Stimulated activated naive CD8-positive, alpha-beta T cell treated with anti-CD3 and anti-CD28 coated beads, Interleukin-15, amount 100 ng/mL, for 72 hours (primary cell): ENCODE data around the gene TLK2.
"Not testable (repeated sequence)": the region's sequence is repeated elsewhere in the genome, so short reads cannot be mapped to it uniquely, and the experiment has no call there.

Experiments used
- ATAC-seq: fragments of 150-1000 bp; cut with Tn5 transposase; 2 replicates; pipeline ENCODE4 v1.10.0; 2021; ENCODE audit warnings: mild to moderate bottlenecking, moderate library complexity
- DNase-seq, 2 donors: peaks; one replicate each; pipeline ENCODE4 v3.0.0; 2021 to 2022
- H3K27ac Mint-ChIP-seq, 2 donors: one replicate each; pipeline ENCODE4 v1.8.0; 2022; ENCODE audit warnings: mild to moderate bottlenecking in 2 of 2, mixed read lengths in 2 of 2, moderate library complexity in 2 of 2
- H3K27me3 Mint-ChIP-seq: one replicate; pipeline ENCODE4 v1.8.0; 2022; ENCODE audit warnings: mixed read lengths
- H3K4me1 Mint-ChIP-seq: one replicate; pipeline ENCODE4 v1.8.0; 2022; ENCODE audit warnings: mild to moderate bottlenecking, mixed read lengths
- H3K4me3 Mint-ChIP-seq, 2 donors: one replicate each; pipeline ENCODE4 v1.8.0; 2022; ENCODE audit warnings: mild to moderate bottlenecking in 2 of 2, mixed read lengths in 2 of 2, moderate library complexity in 1 of 2
- H3K9me3 Mint-ChIP-seq, 2 donors: one replicate each; pipeline ENCODE4 v1.8.0; 2022; ENCODE audit warnings: mixed read lengths in 2 of 2

The TLK2 gene

GRCh38 chr17:62565817-62566216 lies 87.2 kb downstream of the TLK2 start:
- H3K27me3 Mint-ChIP-seq, result no peaks in the 10 kb centered on the region
- no peak for ATAC-seq
- H3K27ac Mint-ChIP-seq, result no peak overlapping the region
- DNase-seq, result no peak
- H3K4me1 Mint-ChIP-seq, result peaks cover 13% of the 10 kb centered on the region
- no peak overlapping the region for H3K4me3 Mint-ChIP-seq
- H3K9me3 Mint-ChIP-seq, result no peaks in the 10 kb centered on the region

- Mint-ChIP-seq H3K4me1 (peaks cover 13% of the 10 kb centered on the region), H3K27me3 (no peaks in the 10 kb centered on the region), H3K9me3 (no peaks in the 10 kb centered on the region), H3K27ac (no peak overlapping the region), H3K4me3 (no peak overlapping the region)
- ATAC-seq (no peak), DNase-seq (no peak)
Measured at GRCh38 chr17:62566996-62567578, 88.5 kb downstream of the TLK2 start.

GRCh38 chr17:62572488-62572887 lies 93.9 kb downstream of the TLK2 start:
- H3K9me3 Mint-ChIP-seq, result no peaks in the 10 kb centered on the region
- ATAC-seq (no peak), DNase-seq (no peak)
- H3K4me3 Mint-ChIP-seq, result no peak overlapping the region
- peak overlapping the region in 1 of 2 donors; percentile 64 for H3K27ac Mint-ChIP-seq
- H3K4me1 Mint-ChIP-seq, result peaks cover 9% of the 10 kb centered on the region
- no peaks in the 10 kb centered on the region for H3K27me3 Mint-ChIP-seq

GRCh38 chr17:62572888-62573401 lies 94.3 kb downstream of the TLK2 start:
- Mint-ChIP-seq H3K27me3 (no peaks in the 10 kb centered on the region), H3K27ac (peak overlapping the region in 1 of 2 donors; percentile 86), H3K4me3 (no peak overlapping the region), H3K4me1 (peaks cover 9% of the 10 kb centered on the region), H3K9me3 (no peaks in the 10 kb centered on the region)
- no peak for ATAC-seq
- no peak for DNase-seq

GRCh38 chr17:62573480-62574117 lies 95.0 kb downstream of the TLK2 start:
- no peaks in the 10 kb centered on the region for H3K9me3 Mint-ChIP-seq
- H3K27ac Mint-ChIP-seq, result no peak overlapping the region
- H3K27me3 Mint-ChIP-seq, result no peaks in the 10 kb centered on the region
- peaks cover 15% of the 10 kb centered on the region for H3K4me1 Mint-ChIP-seq
- ATAC-seq, result no peak
- H3K4me3 Mint-ChIP-seq, result no peak overlapping the region
- DNase-seq, result no peak

- no peak overlapping the region for H3K27ac Mint-ChIP-seq
Measured at GRCh38 chr17:62576382-62576781, 97.8 kb downstream of the TLK2 start.

GRCh38 chr17:62578757-62579487 lies 100.3 kb downstream of the TLK2 start:
- Mint-ChIP-seq H3K9me3 (no peaks in the 10 kb centered on the region), H3K4me1 (peaks cover 29% of the 10 kb centered on the region), H3K27ac (no peak overlapping the region), H3K27me3 (no peaks in the 10 kb centered on the region), H3K4me3 (no peak overlapping the region)
- no peak for ATAC-seq
- DNase-seq, result no peak

More at GRCh38 chr17:62576382-62576781, 97.8 kb downstream of the TLK2 start:
- peaks cover 23% of the 10 kb centered on the region for H3K4me1 Mint-ChIP-seq
- no peak overlapping the region for H3K4me3 Mint-ChIP-seq
- no peaks in the 10 kb centered on the region for H3K9me3 Mint-ChIP-seq
- DNase-seq (no peak), ATAC-seq (no peak)
- H3K27me3 Mint-ChIP-seq, result no peaks in the 10 kb centered on the region

- Mint-ChIP-seq H3K4me1 (peaks cover 29% of the 10 kb centered on the region), H3K27ac (no peak overlapping the region), H3K27me3 (no peaks in the 10 kb centered on the region), H3K9me3 (no peaks in the 10 kb centered on the region), H3K4me3 (no peak overlapping the region)
- ATAC-seq (no peak), DNase-seq (no peak)
Measured at GRCh38 chr17:62580947-62581346, 102.3 kb downstream of the TLK2 start.

- no peak overlapping the region for H3K4me3 Mint-ChIP-seq
- no peaks in the 10 kb centered on the region for H3K9me3 Mint-ChIP-seq
- ATAC-seq (no peak), DNase-seq (no peak)
- H3K27me3 Mint-ChIP-seq, result no peaks in the 10 kb centered on the region
- peak overlapping the region; percentile 9 to 13 for H3K27ac Mint-ChIP-seq
- H3K4me1 Mint-ChIP-seq, result peaks cover 29% of the 10 kb centered on the region
Measured at GRCh38 chr17:62581764-62582163, 103.1 kb downstream of the TLK2 start.

GRCh38 chr17:62587554-62587953 lies 108.9 kb downstream of the TLK2 start:
- no peak overlapping the region for H3K4me3 Mint-ChIP-seq
- ATAC-seq (no peak), DNase-seq (no peak)
- H3K4me1 Mint-ChIP-seq, result peaks cover 4% of the 10 kb centered on the region
- no peaks in the 10 kb centered on the region for H3K27me3 Mint-ChIP-seq
- H3K9me3 Mint-ChIP-seq, result no peaks in the 10 kb centered on the region
- H3K27ac Mint-ChIP-seq, result no peak overlapping the region

GRCh38 chr17:62588109-62588508 lies 109.5 kb downstream of the TLK2 start:
- no peaks in the 10 kb centered on the region for H3K27me3 Mint-ChIP-seq
- no peaks in the 10 kb centered on the region for H3K4me1 Mint-ChIP-seq
- no peak for DNase-seq
- no peak overlapping the region for H3K27ac Mint-ChIP-seq
- H3K9me3 Mint-ChIP-seq, result no peaks in the 10 kb centered on the region
- H3K4me3 Mint-ChIP-seq, result no peak overlapping the region
- ATAC-seq, result no peak

- H3K4me3 Mint-ChIP-seq, result no peak overlapping the region
- H3K4me1 Mint-ChIP-seq, result no peaks in the 10 kb centered on the region
- no peaks in the 10 kb centered on the region for H3K27me3 Mint-ChIP-seq
- ATAC-seq (no peak), DNase-seq (no peak)
- H3K27ac Mint-ChIP-seq, result no peak overlapping the region
- H3K9me3 Mint-ChIP-seq, result no peaks in the 10 kb centered on the region
Measured at GRCh38 chr17:62591333-62591732, 112.7 kb downstream of the TLK2 start.

- H3K27me3 Mint-ChIP-seq, H3K4me3 Mint-ChIP-seq, H3K9me3 Mint-ChIP-seq, H3K4me1 Mint-ChIP-seq, DNase-seq, ATAC-seq, H3K27ac Mint-ChIP-seq: not testable (repeated sequence)
Measured at GRCh38 chr17:62591822-62592221, 113.2 kb downstream of the TLK2 start.

GRCh38 chr17:62592341-62593099 lies 113.9 kb downstream of the TLK2 start:
- no peak overlapping the region for H3K4me3 Mint-ChIP-seq
- H3K9me3 Mint-ChIP-seq, result no peaks in the 10 kb centered on the region
- H3K27me3 Mint-ChIP-seq, result no peaks in the 10 kb centered on the region
- no peaks in the 10 kb centered on the region for H3K4me1 Mint-ChIP-seq
- ATAC-seq (no peak), DNase-seq (no peak)
- H3K27ac Mint-ChIP-seq, result no peak overlapping the region

GRCh38 chr17:62595484-62595883 lies 116.9 kb downstream of the TLK2 start:
- H3K4me3 Mint-ChIP-seq, result no peak overlapping the region

More at GRCh38 chr17:62595484-62595883, 116.9 kb downstream of the TLK2 start:
- no peaks in the 10 kb centered on the region for H3K27me3 Mint-ChIP-seq
- no peak for DNase-seq
- no peak for ATAC-seq
- peak overlapping the region in 1 of 2 donors; percentile 59 for H3K27ac Mint-ChIP-seq
- H3K4me1 Mint-ChIP-seq, result no peaks in the 10 kb centered on the region
- no peaks in the 10 kb centered on the region for H3K9me3 Mint-ChIP-seq
